Common myeloid progenitor, CD34-positive (primary cell): Measurements from ENCODE around the gene SSR3.

Source experiments
- CTCF ChIA-PET: fragments of 350-600 bp; sonication (Branson Sonifier 250); formaldehyde crosslinking; loops from one replicate; lab custom pipeline; 2021; ENCODE audit warnings: antibody characterized with exemption; lab: Charles Lee
- POLR2A ChIA-PET: fragments of 350-600 bp; sonication (Branson Sonifier 250); formaldehyde crosslinking; loops from one replicate; lab custom pipeline; 2021; ENCODE audit warnings: antibody characterized with exemption; lab: Charles Lee
- DNase-seq, 3 donors: peaks; one replicate each; pipeline versions ENCODE4 v3.0.0 to v3.0.0-alpha.2; 2013
- H3K27ac ChIP-seq, 2 experiments: 1 replicate in 1 of 2; 2 replicates in 1 of 2; pipeline ENCODE4 v1.7.0; 2013; ENCODE audit warnings: inconsistent platforms in 2 of 2, low read length in 2 of 2, mild to moderate bottlenecking in 2 of 2, low read depth in 1 of 2, moderate library complexity in 1 of 2; ENCODE audit not compliant: severe bottlenecking in 2 of 2, insufficient read depth in 1 of 2, poor library complexity in 1 of 2
- H3K27me3 ChIP-seq, 5 experiments: replicated peaks in 2 of 5; 1 replicate in 3 of 5; 2 replicates in 2 of 5; pipeline versions ENCODE4 v1.6.1 to v1.7.0; 2013; ENCODE audit warnings: low read length in 4 of 5, mild to moderate bottlenecking in 2 of 5, moderate library complexity in 2 of 5, inconsistent platforms in 1 of 5; ENCODE audit not compliant: insufficient read depth in 5 of 5, control insufficient read depth in 4 of 5
- H3K36me3 ChIP-seq, 4 experiments: 1 replicate in 2 of 4; 2 replicates in 2 of 4; pipeline versions ENCODE4 v1.6.1 to v1.7.0; 2013; ENCODE audit warnings: low read length in 3 of 4, control low read depth in 1 of 4, mild to moderate bottlenecking in 1 of 4; ENCODE audit not compliant: control insufficient read depth in 4 of 4, insufficient read depth in 4 of 4
- H3K4me1 ChIP-seq, 4 experiments: 1 replicate in 3 of 4; 2 replicates in 1 of 4; pipeline versions ENCODE4 v1.6.1 to v1.7.1; 2013; ENCODE audit warnings: low read length in 3 of 4, mild to moderate bottlenecking in 3 of 4, control low read depth in 1 of 4, inconsistent platforms in 1 of 4, moderate library complexity in 1 of 4; ENCODE audit not compliant: control insufficient read depth in 4 of 4, insufficient read depth in 4 of 4; ENCODE audit errors: control extremely low read depth in 1 of 4
- H3K4me3 ChIP-seq, 7 experiments: 1 replicate in 4 of 7; 2 replicates in 3 of 7; pipeline versions ENCODE4 v1.5.1 to v1.7.0; 2013; ENCODE audit warnings: mild to moderate bottlenecking in 7 of 7, low read length in 6 of 7, moderate library complexity in 6 of 7, inconsistent platforms in 2 of 7, low read depth in 2 of 7, control low read depth in 1 of 7; ENCODE audit not compliant: insufficient read depth in 4 of 7, control insufficient read depth in 1 of 7; ENCODE audit errors: extremely low read depth in 1 of 7
- H3K9me3 ChIP-seq, 5 experiments: 1 replicate in 4 of 5; 2 replicates in 1 of 5; pipeline versions ENCODE4 v1.6.1 to v1.7.1; 2013; ENCODE audit warnings: low read length in 4 of 5, mild to moderate bottlenecking in 2 of 5, inconsistent platforms in 1 of 5, low read depth in 1 of 5, moderate library complexity in 1 of 5; ENCODE audit not compliant: control insufficient read depth in 4 of 5, insufficient read depth in 2 of 5; ENCODE audit errors: control extremely low read depth in 1 of 5
- WGBS: methylation state at CpG from one replicate; pipeline ENCODE4 v1.1.5; 2013; ENCODE audit not compliant: insufficient coverage; 5-methylcytosine and 5-hydroxymethylcytosine counted together

The SSR3 gene

GRCh38 chr3:156551746-156552145 lies 3.2 kb downstream of the SSR3 start:
- Histone ChIP-seq H3K36me3 (peaks cover 3 to 56% (median 24%) of the 10 kb centered on the region in 4 experiments), H3K27ac (no peak overlapping the region), H3K9me3 (no peaks in the 10 kb centered on the region), H3K27me3 (no peaks in the 10 kb centered on the region), H3K4me3 (no peak overlapping the region), H3K4me1 (peaks cover 12 to 26% (median 18%) of the 10 kb centered on the region in 4 experiments)
- ChIA-PET POLR2A (no interaction called here), CTCF (interaction anchor here (1.4 kb wide), 1 partner anchor 16 kb away, joined by 3 read pairs; no protein-coding TSS in a partner anchor)
- 94% methylated on average over 2 of the region's 4 CpGs for WGBS
- no peak for DNase-seq

GRCh38 chr3:156551261-156551660 lies 3.7 kb downstream of the SSR3 start:
- Histone ChIP-seq H3K27me3 (no peaks in the 10 kb centered on the region), H3K4me3 (no peak overlapping the region), H3K36me3 (peaks cover 3 to 61% (median 26%) of the 10 kb centered on the region in 4 experiments), H3K4me1 (peaks cover 12 to 26% (median 18%) of the 10 kb centered on the region in 4 experiments), H3K27ac (no peak overlapping the region), H3K9me3 (no peaks in the 10 kb centered on the region)
- no peak for DNase-seq
- ChIA-PET CTCF (interaction anchor here (0.9 to 1.4 kb wide), 3 partner anchors 9 to 93 kb away, joined by 3 read pairs; no protein-coding TSS in a partner anchor), POLR2A (no interaction called here)
- WGBS, result 74% methylated on average over 4 of the region's 4 CpGs

GRCh38 chr3:156548902-156549301 lies 6.0 kb downstream of the SSR3 start:
- no peak for DNase-seq
- no peak overlapping the region for H3K27ac ChIP-seq
- peaks cover 7 to 21% (median 10%) of the 10 kb centered on the region in 4 experiments for H3K4me1 ChIP-seq
- ChIA-PET POLR2A (no interaction called here), CTCF (interaction anchor here (0.9 to 1.5 kb wide), 4 partner anchors 11 to 533 kb away, joined by 3 read pairs; no protein-coding TSS in a partner anchor)
- no peak overlapping the region for H3K4me3 ChIP-seq
- no peaks in the 10 kb centered on the region for H3K27me3 ChIP-seq
- no CpG with 5 or more reads among the region's 6 CpGs for WGBS
- no peaks in the 10 kb centered on the region for H3K9me3 ChIP-seq
- H3K36me3 ChIP-seq, result peaks cover 5 to 82% (median 34%) of the 10 kb centered on the region in 4 experiments

- no peaks in the 10 kb centered on the region for H3K9me3 ChIP-seq
- ChIA-PET POLR2A (interaction anchor here (0.6 kb wide), 1 partner anchor 21 kb away, joined by 4 read pairs; no protein-coding TSS in a partner anchor), CTCF (interaction anchor here (0.9 to 1.5 kb wide), 3 partner anchors 11 to 534 kb away, joined by 3 read pairs; no protein-coding TSS in a partner anchor)
- no peak overlapping the region for H3K27ac ChIP-seq
- peaks cover 12 to 90% (median 37%) of the 10 kb centered on the region in 4 experiments for H3K36me3 ChIP-seq
- H3K4me3 ChIP-seq, result no peak overlapping the region
- WGBS, result 100% methylated on average over 2 of the region's 4 CpGs
- no peaks in the 10 kb centered on the region for H3K27me3 ChIP-seq
- H3K4me1 ChIP-seq, result peaks cover under 1 to 14% (median 4%) of the 10 kb centered on the region in 4 experiments
- no peak for DNase-seq
Observed at GRCh38 chr3:156548041-156548687, 6.8 kb downstream of the SSR3 start.

- H3K4me3 ChIP-seq, result no peak overlapping the region
- ChIA-PET POLR2A (interaction anchor here (0.6 kb wide), 1 partner anchor 21 kb away, joined by 4 read pairs; no protein-coding TSS in a partner anchor), CTCF (no interaction called here)
- no peak for DNase-seq
- H3K27ac ChIP-seq, result no peak overlapping the region
- 100% methylated on average over 1 of the region's 2 CpGs for WGBS
- no peaks in the 10 kb centered on the region for H3K9me3 ChIP-seq
- no peaks in the 10 kb centered on the region for H3K27me3 ChIP-seq
- H3K36me3 ChIP-seq, result peaks cover 13 to 92% (median 40%) of the 10 kb centered on the region in 4 experiments
- H3K4me1 ChIP-seq, result peaks cover 0 to 10% (median 3%) of the 10 kb centered on the region in 4 experiments
Observed at GRCh38 chr3:156547637-156548036, 7.3 kb downstream of the SSR3 start.

GRCh38 chr3:156543043-156543555 lies 11.8 kb downstream of the SSR3 start:
- POLR2A ChIA-PET, result no interaction called here
- no peaks in the 10 kb centered on the region for H3K27me3 ChIP-seq
- H3K4me1 ChIP-seq, result no peaks in the 10 kb centered on the region
- CTCF ChIA-PET, result interaction anchor here (0.7 to 4.0 kb wide), 12 partner anchors 8 to 594 kb away, joined by 3 to 19 read pairs (median 3); partner anchors contain the start of gene SSR3
- H3K4me3 ChIP-seq, result no peak overlapping the region
- no peak for DNase-seq
- no peak overlapping the region for H3K27ac ChIP-seq
- H3K36me3 ChIP-seq, result peaks cover 11 to 82% (median 41%) of the 10 kb centered on the region in 4 experiments
- 90% methylated on average over 2 of the region's 2 CpGs for WGBS
- H3K9me3 ChIP-seq, result no peaks in the 10 kb centered on the region
